Measurements from ENCODE around the gene TSPOAP1.
"Not testable (repeated sequence)": the region's sequence is repeated elsewhere in the genome, so short reads cannot be mapped to it uniquely, and the experiment has no call there.

TSPOAP1 gene

GRCh38 chr17:58360296-58361063 is 31.9 kb upstream of the TSPOAP1 start:
- no peak for DNase-seq

GRCh38 chr17:58358408-58359172 is 30.0 kb upstream of the TSPOAP1 start:
- DNase-seq: no peak

GRCh38 chr17:58357312-58358297 is 29.0 kb upstream of the TSPOAP1 start:
- no peak for DNase-seq

GRCh38 chr17:58356231-58356630 is 27.6 kb upstream of the TSPOAP1 start:
- DNase-seq: no peak

GRCh38 chr17:58354541-58355216 is 26.1 kb upstream of the TSPOAP1 start:
- DNase-seq: no peak

- no peak for DNase-seq
Observed at GRCh38 chr17:58353389-58353825, 24.8 kb upstream of the TSPOAP1 start.

- DNase-seq: peak; percentile 66
Observed at GRCh38 chr17:58352596-58353388, 24.2 kb upstream of the TSPOAP1 start.

GRCh38 chr17:58351831-58352595 is 23.4 kb upstream of the TSPOAP1 start, which contains the start of gene SUPT4H1:
TSS of gene SUPT4H1 (minus strand) at chr17:58352201. CDS start at chr17:58352135, 66 bp downstream.
- DNase-seq: peak; percentile 93

GRCh38 chr17:58351182-58351581 is 22.6 kb upstream of the TSPOAP1 start:
- no peak for DNase-seq

- no peak for DNase-seq
Observed at GRCh38 chr17:58348038-58348437, 19.4 kb upstream of the TSPOAP1 start.

GRCh38 chr17:58345500-58345899 is 16.9 kb upstream of the TSPOAP1 start:
- no peak for DNase-seq

- no peak for DNase-seq
Observed at GRCh38 chr17:58344791-58345157, 16.2 kb upstream of the TSPOAP1 start.

GRCh38 chr17:58344047-58344790 is 15.6 kb upstream of the TSPOAP1 start:
- no peak for DNase-seq

GRCh38 chr17:58343131-58343530 is 14.5 kb upstream of the TSPOAP1 start:
- DNase-seq: no peak

- DNase-seq: no peak
Observed at GRCh38 chr17:58341861-58342475, 13.4 kb upstream of the TSPOAP1 start.

- DNase-seq: not testable (repeated sequence)
Observed at GRCh38 chr17:58341136-58341860, 12.7 kb upstream of the TSPOAP1 start.

- no peak for DNase-seq
Observed at GRCh38 chr17:58340405-58340876, 11.8 kb upstream of the TSPOAP1 start.

GRCh38 chr17:58339755-58340404 is 11.3 kb upstream of the TSPOAP1 start:
- DNase-seq: no peak
